H1 (cell line): ENCODE measurements around the gene ICE1. TPM values are rescaled to one million over a fixed set of nuclear protein-coding genes. Genes with fewer than 3 reads are reported as not detected.

Experiments
- CTCF ChIA-PET: fragments of 300-600 bp; sonication (Branson Sonifier 250); formaldehyde crosslinking; loops from one replicate; lab custom pipeline; 2021; ENCODE audit not compliant: partially characterized antibody; lab: Charles Lee
- POLR2A ChIA-PET: fragments of 300-600 bp; sonication (Branson Sonifier 250); formaldehyde crosslinking; loops from one replicate; lab custom pipeline; 2021; ENCODE audit warnings: inconsistent platforms; ENCODE audit not compliant: partially characterized antibody; lab: Charles Lee
- DNase-seq, 2 experiments: peaks; one replicate each; pipeline versions ENCODE4 v3.0.0 to v3.0.0-alpha.2; 2010 to 2022; ENCODE audit warnings: low spot score in 2 of 2, low read depth in 1 of 2, mixed read lengths in 1 of 2
- FAIRE-seq: peaks from 2 replicates; lab custom pipeline; 2011; peaks lifted over from hg19 to GRCh38; lab: Jason Lieb, UNC
- H2AFZ ChIP-seq: 2 replicates; pipeline ENCODE4 v1.8.1; 2012; ENCODE audit warnings: low read length, inconsistent platforms
- H2AK5ac ChIP-seq: 2 replicates; pipeline ENCODE4 v1.6.1; 2013; ENCODE audit warnings: low read depth, low read length
- H2BK120ac ChIP-seq: replicated peaks from 2 replicates; pipeline ENCODE3; 2013; ENCODE audit warnings: low read depth, low read length, inconsistent platforms
- H2BK12ac ChIP-seq: 2 replicates; pipeline ENCODE4 v1.6.1; 2013; ENCODE audit warnings: low read depth, low read length
- H2BK15ac ChIP-seq: 2 replicates; pipeline ENCODE4 v1.6.1; 2013; ENCODE audit warnings: low read length
- H2BK20ac ChIP-seq: 2 replicates; pipeline ENCODE4 v1.6.1; 2013; ENCODE audit warnings: low read length
- H2BK5ac ChIP-seq: 2 replicates; pipeline ENCODE4 v1.6.1; 2013; ENCODE audit warnings: low read depth, low read length
- H3K14ac ChIP-seq: 2 replicates; pipeline ENCODE4 v1.6.1; 2013; ENCODE audit warnings: inconsistent platforms; ENCODE audit not compliant: insufficient read length
- H3K18ac ChIP-seq: 2 replicates; pipeline ENCODE4 v1.6.1; 2013; ENCODE audit warnings: low read length; ENCODE audit errors: extremely low read depth
- H3K23ac ChIP-seq: 2 replicates; pipeline ENCODE4 v1.6.1; 2013; ENCODE audit warnings: inconsistent platforms; ENCODE audit not compliant: insufficient read length
- H3K23me2 ChIP-seq: 2 replicates; pipeline ENCODE4 v1.6.1; 2013; ENCODE audit warnings: low read depth, low read length
- H3K27ac ChIP-seq: 2 replicates; pipeline ENCODE4 v1.6.1; 2011; ENCODE audit warnings: low read depth, low read length, inconsistent platforms
- H3K27me3 ChIP-seq, 4 experiments: replicated peaks in 1 of 4; 1 replicate in 1 of 4; 2 replicates in 3 of 4; pipeline versions ENCODE4 v1.6.1 to v1.8.1; 2011 to 2013; ENCODE audit warnings: low read length in 3 of 4, mild to moderate bottlenecking in 3 of 4, inconsistent platforms in 2 of 4, mixed read lengths in 2 of 4, moderate library complexity in 1 of 4; ENCODE audit not compliant: control insufficient read depth in 3 of 4, insufficient read depth in 3 of 4; ENCODE audit errors: extremely low read depth in 1 of 4
- H3K36me3 ChIP-seq, 4 experiments: 2 replicates each; pipeline versions ENCODE4 v1.6.1 to v1.8.1; 2011 to 2013; ENCODE audit warnings: mild to moderate bottlenecking in 4 of 4, low read length in 3 of 4, moderate library complexity in 2 of 4, control low read depth in 1 of 4, inconsistent platforms in 1 of 4; ENCODE audit not compliant: insufficient read depth in 4 of 4, control insufficient read depth in 2 of 4
- H3K4ac ChIP-seq: replicated peaks from 2 replicates; pipeline ENCODE3; 2013; ENCODE audit warnings: low read length, low read depth, mixed read lengths, inconsistent platforms; ENCODE audit not compliant: insufficient read length
- H3K4me1 ChIP-seq, 4 experiments: replicated peaks in 1 of 4; 1 replicate in 1 of 4; 2 replicates in 3 of 4; pipeline versions ENCODE4 v1.6.1 to v1.8.1; 2011 to 2013; ENCODE audit warnings: low read length in 3 of 4, inconsistent platforms in 2 of 4, mixed read lengths in 1 of 4; ENCODE audit not compliant: insufficient read depth in 4 of 4, control insufficient read depth in 3 of 4
- H3K4me2 ChIP-seq, 2 experiments: 2 replicates each; pipeline versions ENCODE4 v1.6.1 to v1.8.1; 2011 to 2013; ENCODE audit warnings: low read depth in 2 of 2, low read length in 2 of 2, control low read depth in 1 of 2, inconsistent platforms in 1 of 2, mild to moderate bottlenecking in 1 of 2; ENCODE audit not compliant: insufficient read depth in 1 of 2
- H3K4me3 ChIP-seq, 4 experiments: fragments of 200-600, 300-600 bp in 1 of 4; sonication (generic), shearing (Covaris generic), sonication (Bioruptor Twin) in 1 of 4; 2 replicates each; pipeline versions ENCODE4 v1.5.1 to v1.8.1; 2011 to 2016; ENCODE audit warnings: low read length in 4 of 4, low read depth in 3 of 4, control low read depth in 2 of 4, inconsistent platforms in 2 of 4, mild to moderate bottlenecking in 2 of 4, mixed read lengths in 1 of 4, moderate library complexity in 1 of 4; ENCODE audit not compliant: insufficient read depth in 2 of 4; ENCODE audit errors: extremely low read depth in 1 of 4
- H3K56ac ChIP-seq: replicated peaks from 2 replicates; pipeline ENCODE3; 2013; ENCODE audit warnings: low read depth, mild to moderate bottlenecking, mixed read lengths, low read length, inconsistent platforms; ENCODE audit not compliant: insufficient read length
- H3K79me1 ChIP-seq: 2 replicates; pipeline ENCODE4 v1.6.1; 2013; ENCODE audit warnings: low read depth, low read length, control low read depth
- H3K79me2 ChIP-seq, 2 experiments: 2 replicates each; pipeline versions ENCODE4 v1.6.1 to v1.8.1; 2012 to 2013; ENCODE audit warnings: low read length in 2 of 2, mild to moderate bottlenecking in 2 of 2, inconsistent platforms in 1 of 2; ENCODE audit not compliant: insufficient read depth in 2 of 2, control insufficient read depth in 1 of 2
- H3K9ac ChIP-seq, 4 experiments: replicated peaks in 1 of 4; 1 replicate in 1 of 4; 2 replicates in 3 of 4; pipeline versions ENCODE4 v1.6.1 to v1.8.1; 2011 to 2013; ENCODE audit warnings: low read depth in 3 of 4, low read length in 3 of 4, control low read depth in 2 of 4, mild to moderate bottlenecking in 2 of 4, moderate library complexity in 2 of 4, inconsistent platforms in 1 of 4; ENCODE audit errors: extremely low read depth in 1 of 4
- H3K9me3 ChIP-seq, 2 experiments: 2 replicates each; pipeline versions ENCODE4 v1.6.1 to v1.8.1; 2012 to 2013; ENCODE audit warnings: mild to moderate bottlenecking in 2 of 2, moderate library complexity in 2 of 2, control low read depth in 1 of 2, inconsistent platforms in 1 of 2, low read depth in 1 of 2, low read length in 1 of 2, mixed read lengths in 1 of 2; ENCODE audit not compliant: insufficient read depth in 2 of 2
- H4K20me1 ChIP-seq, 2 experiments: replicated peaks in 1 of 2; 2 replicates each; pipeline versions ENCODE3 to v1.8.1; 2011 to 2013; ENCODE audit warnings: inconsistent platforms in 2 of 2, low read length in 2 of 2, mild to moderate bottlenecking in 1 of 2; ENCODE audit not compliant: insufficient read depth in 2 of 2, control insufficient read depth in 1 of 2
- H4K5ac ChIP-seq: 2 replicates; pipeline ENCODE4 v1.6.1; 2013; ENCODE audit warnings: low read length, low read depth, mixed read lengths, inconsistent platforms; ENCODE audit not compliant: insufficient read length
- H4K8ac ChIP-seq: 2 replicates; pipeline ENCODE4 v1.8.0; 2013; ENCODE audit warnings: mild to moderate bottlenecking, moderate library complexity, low read length, inconsistent platforms; ENCODE audit not compliant: insufficient read depth; ENCODE audit errors: extremely low read depth
- H4K91ac ChIP-seq: replicated peaks from 2 replicates; pipeline ENCODE3; 2013; ENCODE audit warnings: low read length, mixed read lengths, inconsistent platforms; ENCODE audit not compliant: insufficient read length
- ASH2L ChIP-seq: fragments of 200-600, 300-600 bp; sonication (generic); IDR thresholded peaks from one replicate; pipeline ENCODE4 v1.7.1; 2017; ENCODE audit warnings: low read length
- BCL11A ChIP-seq, 2 experiments: IDR thresholded peaks; one replicate each; pipeline ENCODE4 v1.6.1; 2011; ENCODE audit warnings: low read depth in 2 of 2, low read length in 2 of 2, mild to moderate bottlenecking in 2 of 2
- EP300 ChIP-seq, 2 experiments: IDR thresholded peaks; 1 replicate in 1 of 2; 2 replicates in 1 of 2; pipeline ENCODE4 v1.6.1; 2011 to 2012; ENCODE audit warnings: low read depth in 2 of 2, low read length in 2 of 2, mild to moderate bottlenecking in 2 of 2, borderline replicate concordance in 1 of 2, inconsistent platforms in 1 of 2, moderate library complexity in 1 of 2
- KDM5A ChIP-seq: fragments of 200-600 bp; IDR thresholded peaks from 2 replicates; pipeline ENCODE4 v1.7.1; 2012; ENCODE audit warnings: mild to moderate bottlenecking, low read length, inconsistent platforms, mixed read lengths
- RBBP5 ChIP-seq: IDR thresholded peaks from 2 replicates; pipeline ENCODE4 v1.7.1; 2012; ENCODE audit warnings: low read depth, mild to moderate bottlenecking, inconsistent platforms, low read length, moderate library complexity, borderline replicate concordance
- TCF12 ChIP-seq: IDR thresholded peaks from 2 replicates; pipeline ENCODE4 v1.6.1; 2011; ENCODE audit warnings: low read depth, mild to moderate bottlenecking, low read length
- WGBS, 2 experiments: shearing (Covaris generic) in 1 of 2; methylation state at CpG; one replicate each; pipeline versions ENCODE4 v1.1.6 to v1.1.7; 2013 to 2015; ENCODE audit warnings: low lambda C conversion rate in 2 of 2, mixed read lengths in 2 of 2, inconsistent platforms in 1 of 2, low coverage in 1 of 2, missing lambda C conversion rate in 1 of 2; ENCODE audit not compliant: insufficient replicate concordance in 2 of 2, insufficient coverage in 1 of 2, insufficient read length in 1 of 2; ENCODE audit errors: extremely low coverage in 1 of 2, missing lambda C conversion rate in 1 of 2; 5-methylcytosine and 5-hydroxymethylcytosine counted together
- polyA plus RNA-seq, 7 experiments: library from polyadenylated mRNA; depleted of rRNA in 3 of 7; stranded (reverse) in 5 of 7; unstranded in 2 of 7; fragments of >200 nt in 5 of 7; fragments of 200-250 nt in 2 of 7; gene quantifications; 1 replicate in 5 of 7; 2 replicates in 1 of 7; 4 replicates in 1 of 7; pipeline versions ENCODE4 v1.2.1 to v1.2.3, GENCODE V29; 2011 to 2013; ENCODE audit warnings: missing spikeins in 2 of 7, mixed read lengths in 2 of 7
- total RNA-seq: library from RNA; stranded (reverse); fragmentation: NEBNext Ultra II Directional; extraction: Animal tissue kit (Norgen Biotek cat#: 25700); gene quantifications from 2 replicates; pipeline ENCODE4 v1.2.1, GENCODE V29; 2021

Gene ICE1
- total and polyA plus RNA-seq, 2 of the 8 experiments (the other 6 are each of a cell fraction or from before 2014, with no cell fraction given) = 11.8 to 53.9 TPM

GRCh38 chr5:5422819-5423515, 490 bp downstream of the ICE1 start:
- H3K36me3 ChIP-seq = no peaks in the 10 kb centered on the region
- H2AFZ ChIP-seq = no peak overlapping the region
- H3K9me3 ChIP-seq = no peaks in the 10 kb centered on the region
- peak overlapping the region; percentile 88; the same call in 1 of the 2 replicates for H4K8ac ChIP-seq
- no peak overlapping the region for H2BK5ac ChIP-seq
- H3K4me3 ChIP-seq = peak overlapping the region; percentile 57 to 98 (median 90)
- H2BK12ac ChIP-seq = no peak overlapping the region
- H3K56ac ChIP-seq = no peak overlapping the region
- peaks cover 16% of the 10 kb centered on the region for H3K23me2 ChIP-seq
- H2AK5ac ChIP-seq = no peak overlapping the region
- no peak overlapping the region for H2BK120ac ChIP-seq
- H3K27ac ChIP-seq = peak overlapping the region; percentile 52; the same call in 1 of the 2 replicates
- H3K4ac ChIP-seq = no peak overlapping the region
- H3K9ac ChIP-seq = peak overlapping the region; percentile 65 to 79 (median 77)
- H4K91ac ChIP-seq = no peak overlapping the region
- no peak overlapping the region for H3K18ac ChIP-seq
- peaks cover 9% of the 10 kb centered on the region; the same call in 1 of the 2 replicates for H3K79me1 ChIP-seq
- no peak overlapping the region for H3K23ac ChIP-seq
- ChIA-PET CTCF (interaction anchor here (0.7 to 7.2 kb wide), 3 partner anchors 113 to 544 kb away, joined by 3 to 119 read pairs (median 5); no protein-coding TSS in a partner anchor), POLR2A (interaction anchor here (0.6 to 2.1 kb wide), 11 partner anchors 10 to 541 kb away, joined by 3 to 7 read pairs (median 4); partner anchors contain the start of gene ADAMTS16)
- H4K20me1 ChIP-seq = peaks cover 10 to 17% of the 10 kb centered on the region in 2 experiments
- no peak overlapping the region for H3K14ac ChIP-seq
- no peak overlapping the region for H2BK15ac ChIP-seq
- no peak for FAIRE-seq
- H2BK20ac ChIP-seq = no peak overlapping the region
- no peak for DNase-seq
- no peaks in the 10 kb centered on the region for H3K27me3 ChIP-seq
- TF ChIP-seq RBBP5 (peak; percentile 25; the same call in 1 of the 2 replicates), BCL11A (IDR thresholded peaks at IDR 0.05; ENCODE audit: low read depth in 2 of 2, low read length in 2 of 2) (no peak), TCF12 (no peak), KDM5A (0 out of 2 replicates have a peak, but pooled peaks have one; percentile 12), ASH2L (peak; percentile 17), EP300 (IDR thresholded peaks at IDR 0.05; ENCODE audit: borderline replicate concordance in 1 of 2, low read depth in 2 of 2, low read length in 2 of 2) (no peak)
- whole genome bisulfite sequencing, 2 experiments = 3% methylated on average over 52 of the region's 58 CpGs; no CpG with 5 or more reads in 1 of the 2 experiments
- H4K5ac ChIP-seq = no peak overlapping the region
- peak overlapping the region; percentile 81 to 92 for H3K4me2 ChIP-seq
- peaks cover 5 to 15% (median 10%) of the 10 kb centered on the region in 4 experiments for H3K4me1 ChIP-seq
- peaks cover 39 to 54% of the 10 kb centered on the region in 2 experiments for H3K79me2 ChIP-seq
